Caco-2 (cell line): ENCODE results near the gene GDF10. TPM values are rescaled to one million over a fixed set of nuclear protein-coding genes. Genes with fewer than 3 reads are reported as not detected.

Source experiments
- BruUV-seq: library from RNA; stranded (reverse); fragments of 400-500 nt; replicated peaks from 2 replicates; lab custom pipeline; 2021; lab: Mats Ljungman, UMichigan
- CTCF ChIA-PET: fragments of 300-600 bp; sonication (Branson Sonifier 250); formaldehyde crosslinking; loops from one replicate; lab custom pipeline; 2022; ENCODE audit warnings: antibody characterized with exemption; lab: Charles Lee
- POLR2A ChIA-PET: fragments of 300-600 bp; sonication (Branson Sonifier 250); formaldehyde crosslinking; loops from one replicate; lab custom pipeline; 2022; ENCODE audit warnings: antibody characterized with exemption; lab: Charles Lee
- DNase-seq, 2 experiments: peaks; one replicate each; pipeline versions ENCODE4 v3.0.0 to v3.0.0-alpha.2; 2020 to 2022
- H3K27me3 ChIP-seq: replicated peaks from 2 replicates; pipeline ENCODE4 v1.6.0; 2011; ENCODE audit warnings: low read length; ENCODE audit not compliant: control insufficient read depth, insufficient read depth
- H3K36me3 ChIP-seq: 2 replicates; pipeline ENCODE4 v1.5.1; 2011; ENCODE audit warnings: low read length; ENCODE audit not compliant: control insufficient read depth, insufficient read depth
- H3K4me1 ChIP-seq: fragments of 250-450 bp; sonication (Bioruptor Pico); 2 replicates; pipeline ENCODE4 v1.5.1; 2020; ENCODE audit warnings: mild to moderate bottlenecking
- H3K4me3 ChIP-seq: 2 replicates; pipeline ENCODE4 v1.5.1; 2011; ENCODE audit warnings: low read depth, mild to moderate bottlenecking, control low read depth, low read length
- H3K9me3 ChIP-seq: fragments of 250-450 bp; sonication (Bioruptor Pico); 2 replicates; pipeline ENCODE4 v1.5.1; 2020; ENCODE audit warnings: mild to moderate bottlenecking, moderate library complexity
- H3K27ac Mint-ChIP-seq: one replicate; pipeline ENCODE4 v1.8.0; 2022; ENCODE audit warnings: mixed read lengths; ENCODE audit not compliant: unreplicated experiment
- H3K27me3 Mint-ChIP-seq: one replicate; pipeline ENCODE4 v1.8.0; 2022; ENCODE audit warnings: mixed read lengths; ENCODE audit not compliant: insufficient read depth, unreplicated experiment
- H3K36me3 Mint-ChIP-seq: one replicate; pipeline ENCODE4 v1.8.0; 2022; ENCODE audit warnings: mild to moderate bottlenecking, mixed read lengths; ENCODE audit not compliant: insufficient read depth, unreplicated experiment
- H3K4me1 Mint-ChIP-seq: one replicate; pipeline ENCODE4 v1.8.0; 2022; ENCODE audit warnings: low read depth, mixed read lengths; ENCODE audit not compliant: unreplicated experiment
- H3K4me3 Mint-ChIP-seq: one replicate; pipeline ENCODE4 v1.8.0; 2022; ENCODE audit warnings: mild to moderate bottlenecking, moderate library complexity, mixed read lengths; ENCODE audit not compliant: unreplicated experiment
- H3K9me3 Mint-ChIP-seq: one replicate; pipeline ENCODE4 v1.8.0; 2022; ENCODE audit warnings: mixed read lengths; ENCODE audit not compliant: unreplicated experiment
- intact Hi-C: fragments of 100-400 bp; cut with micrococcal nuclease; formaldehyde crosslinking; loops from one replicate; pipeline ENCODE4 v1.10.0; 2022; ENCODE audit not compliant: unreplicated experiment
- total RNA-seq: library from RNA; stranded (reverse); gene quantifications from 2 replicates; pipeline ENCODE4 v1.2.3, GENCODE V29; 2022
- TF ChIP-seq, protein P1 (sequence below), 2 experiments: fragments of 200-600 bp in 1 of 2; IDR thresholded peaks; 1 replicate in 1 of 2; 2 replicates in 1 of 2; pipeline versions ENCODE4 v1.5.1 to v1.8.0; 2011 to 2022; ENCODE audit warnings: antibody characterized with exemption in 1 of 2, control low read depth in 1 of 2, inconsistent platforms in 1 of 2, low read depth in 1 of 2, low read length in 1 of 2, mild to moderate bottlenecking in 1 of 2, moderate library complexity in 1 of 2; ENCODE audit not compliant: insufficient read depth in 1 of 2, severe bottlenecking in 1 of 2, unreplicated experiment in 1 of 2

Gene GDF10
- total RNA-seq, 1 experiment from 2014 or later: not detected

DNA sequence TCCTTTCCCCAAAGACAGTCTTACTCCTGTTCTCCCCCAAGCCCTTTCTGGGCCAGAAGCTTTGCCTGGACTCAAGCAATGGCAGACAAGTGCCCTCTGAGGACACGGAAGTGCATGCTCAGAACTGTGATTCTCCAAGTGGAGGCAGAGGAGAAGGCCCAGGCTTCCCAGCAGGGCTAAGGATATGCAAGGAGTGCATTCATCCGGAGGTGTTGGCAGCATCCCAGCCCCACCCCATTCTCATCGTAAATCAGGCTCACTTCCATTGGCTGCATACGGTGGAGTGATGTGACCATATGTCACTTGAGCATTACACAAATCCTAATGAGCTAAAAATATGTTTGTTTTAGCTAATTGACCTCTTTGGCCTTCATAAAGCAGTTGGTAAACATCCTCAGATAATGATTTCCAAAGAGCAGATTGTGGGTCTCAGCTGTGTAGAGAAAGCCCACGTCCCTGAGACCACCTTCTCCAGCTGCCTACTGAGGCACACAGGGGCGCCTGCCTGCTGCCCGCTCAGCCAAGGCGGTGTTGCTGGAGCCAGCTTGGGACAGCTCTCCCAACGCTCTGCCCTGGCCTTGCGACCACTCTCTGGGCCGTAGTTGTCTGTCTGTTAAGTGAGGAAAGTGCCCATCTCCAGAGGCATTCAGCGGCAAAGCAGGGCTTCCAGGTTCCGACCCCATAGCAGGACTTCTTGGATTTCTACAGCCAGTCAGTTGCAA, 46.7 kb downstream of the GDF10 start:
- Histone ChIP-seq H3K9me3 (no peaks in the 10 kb centered on the region), H3K27me3 (no peaks in the 10 kb centered on the region), H3K4me1 (no peaks in the 10 kb centered on the region; the same call in 1 of the 2 replicates), H3K36me3 (no peaks in the 10 kb centered on the region), H3K4me3 (no peak overlapping the region)
- TF ChIP-seq, protein P1, sequence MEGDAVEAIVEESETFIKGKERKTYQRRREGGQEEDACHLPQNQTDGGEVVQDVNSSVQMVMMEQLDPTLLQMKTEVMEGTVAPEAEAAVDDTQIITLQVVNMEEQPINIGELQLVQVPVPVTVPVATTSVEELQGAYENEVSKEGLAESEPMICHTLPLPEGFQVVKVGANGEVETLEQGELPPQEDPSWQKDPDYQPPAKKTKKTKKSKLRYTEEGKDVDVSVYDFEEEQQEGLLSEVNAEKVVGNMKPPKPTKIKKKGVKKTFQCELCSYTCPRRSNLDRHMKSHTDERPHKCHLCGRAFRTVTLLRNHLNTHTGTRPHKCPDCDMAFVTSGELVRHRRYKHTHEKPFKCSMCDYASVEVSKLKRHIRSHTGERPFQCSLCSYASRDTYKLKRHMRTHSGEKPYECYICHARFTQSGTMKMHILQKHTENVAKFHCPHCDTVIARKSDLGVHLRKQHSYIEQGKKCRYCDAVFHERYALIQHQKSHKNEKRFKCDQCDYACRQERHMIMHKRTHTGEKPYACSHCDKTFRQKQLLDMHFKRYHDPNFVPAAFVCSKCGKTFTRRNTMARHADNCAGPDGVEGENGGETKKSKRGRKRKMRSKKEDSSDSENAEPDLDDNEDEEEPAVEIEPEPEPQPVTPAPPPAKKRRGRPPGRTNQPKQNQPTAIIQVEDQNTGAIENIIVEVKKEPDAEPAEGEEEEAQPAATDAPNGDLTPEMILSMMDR (IDR thresholded peaks at IDR 0.05; ENCODE audit: insufficient read depth in 1 of 2, low read depth in 1 of 2, low read length in 1 of 2, severe bottlenecking in 1 of 2, unreplicated experiment in 1 of 2): no peak
- no peaks in the 10 kb centered on the region for H3K9me3 Mint-ChIP-seq
- no peaks in the 10 kb centered on the region for H3K4me1 Mint-ChIP-seq
- H3K27ac Mint-ChIP-seq: no peak overlapping the region
- no peaks in the 10 kb centered on the region for H3K27me3 Mint-ChIP-seq
- H3K36me3 Mint-ChIP-seq: no peaks in the 10 kb centered on the region
- peak in 1 of 2 experiments; percentile 33 for DNase-seq
- ChIA-PET POLR2A (no interaction called here), CTCF (no interaction called here)
- no TSS peak for BruUV-seq
- intact Hi-C loops: no loop called here
- H3K4me3 Mint-ChIP-seq: no peak overlapping the region

DNA sequence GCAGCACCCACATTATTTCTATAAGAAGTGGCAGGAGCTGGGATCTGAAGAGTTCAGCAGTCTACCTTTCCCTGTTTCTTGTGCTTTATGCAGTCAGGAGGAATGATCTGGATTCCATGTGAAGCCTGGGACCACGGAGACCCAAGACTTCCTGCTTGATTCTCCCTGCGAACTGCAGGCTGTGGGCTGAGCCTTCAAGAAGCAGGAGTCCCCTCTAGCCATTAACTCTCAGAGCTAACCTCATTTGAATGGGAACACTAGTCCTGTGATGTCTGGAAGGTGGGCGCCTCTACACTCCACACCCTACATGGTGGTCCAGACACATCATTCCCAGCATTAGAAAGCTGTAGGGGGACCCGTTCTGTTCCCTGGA, 47.3 kb downstream of the GDF10 start:
- POLR2A ChIA-PET: no interaction called here
- intact Hi-C loops: no loop called here
- H3K9me3 Mint-ChIP-seq: no peaks in the 10 kb centered on the region

DNA sequence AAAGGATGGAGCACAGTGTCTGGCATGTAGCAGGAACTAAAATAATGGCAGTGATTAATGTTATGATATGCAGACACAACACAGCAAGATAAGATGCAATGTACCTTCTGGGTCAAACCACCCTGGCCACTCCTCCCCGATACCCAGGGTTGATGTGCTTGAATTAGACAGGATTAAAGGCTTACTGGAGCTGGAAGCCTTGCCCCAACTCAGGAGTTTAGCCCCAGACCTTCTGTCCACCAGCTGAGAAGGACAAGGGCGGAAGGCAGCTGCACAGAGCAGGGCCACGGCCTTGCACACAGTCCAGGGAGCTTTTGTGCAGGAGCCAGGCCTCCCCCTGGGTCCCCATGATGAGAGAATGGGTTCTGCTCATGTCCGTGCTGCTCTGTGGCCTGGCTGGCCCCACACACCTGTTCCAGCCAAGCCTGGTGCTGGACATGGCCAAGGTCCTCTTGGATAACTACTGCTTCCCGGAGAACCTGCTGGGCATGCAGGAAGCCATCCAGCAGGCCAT, 48.2 kb downstream of the GDF10 start, which contains the start of gene RBP3:
Gene RBP3, plus strand, starts transcription at position 226 of the 514 bp plus-strand sequence. Its CDS starts 122 bp downstream, at position 348.
- no peaks in the 10 kb centered on the region for H3K9me3 Mint-ChIP-seq
- DNase-seq: no peak
- no peaks in the 10 kb centered on the region for H3K27me3 Mint-ChIP-seq
- H3K27ac Mint-ChIP-seq: no peak within 1 kb of the TSS
- H3K4me1 Mint-ChIP-seq: no peaks in the 10 kb centered on the region
- no peaks in the 10 kb centered on the region for H3K9me3 ChIP-seq
- CTCF ChIA-PET: no interaction called here
- POLR2A ChIA-PET: no interaction called here
- intact Hi-C loops: no loop called here
- TF ChIP-seq, protein P1 (IDR thresholded peaks at IDR 0.05; ENCODE audit: insufficient read depth in 1 of 2, low read depth in 1 of 2, low read length in 1 of 2, severe bottlenecking in 1 of 2, unreplicated experiment in 1 of 2): no peak
- no peaks in the 10 kb centered on the region for H3K27me3 ChIP-seq
- no peaks in the 10 kb centered on the region for H3K36me3 Mint-ChIP-seq
- H3K4me1 ChIP-seq: no peaks in the 10 kb centered on the region; the same call in 1 of the 2 replicates
- H3K36me3 ChIP-seq: no peaks in the 10 kb centered on the region
- no peak within 1 kb of the TSS for H3K4me3 ChIP-seq
- no TSS peak for BruUV-seq
- no peak within 1 kb of the TSS for H3K4me3 Mint-ChIP-seq

More for the DNA sequence above, 47.3 kb downstream of the GDF10 start:
- DNase-seq: no peak
- H3K27me3 ChIP-seq: no peaks in the 10 kb centered on the region
- Mint-ChIP-seq H3K27me3 (no peaks in the 10 kb centered on the region), H3K4me1 (no peaks in the 10 kb centered on the region), H3K36me3 (no peaks in the 10 kb centered on the region), H3K4me3 (no peak overlapping the region), H3K27ac (no peak overlapping the region)
- no peaks in the 10 kb centered on the region for H3K36me3 ChIP-seq
- no peak overlapping the region for H3K4me3 ChIP-seq
- CTCF ChIA-PET: no interaction called here
- TF ChIP-seq, protein P1 (IDR thresholded peaks at IDR 0.05; ENCODE audit: insufficient read depth in 1 of 2, low read depth in 1 of 2, low read length in 1 of 2, severe bottlenecking in 1 of 2, unreplicated experiment in 1 of 2): no peak
- no peaks in the 10 kb centered on the region for H3K9me3 ChIP-seq
- no peaks in the 10 kb centered on the region; the same call in 1 of the 2 replicates for H3K4me1 ChIP-seq
- BruUV-seq: no TSS peak
